ENCODE measurements around the gene TRPM4.

Gene TRPM4

DNA sequence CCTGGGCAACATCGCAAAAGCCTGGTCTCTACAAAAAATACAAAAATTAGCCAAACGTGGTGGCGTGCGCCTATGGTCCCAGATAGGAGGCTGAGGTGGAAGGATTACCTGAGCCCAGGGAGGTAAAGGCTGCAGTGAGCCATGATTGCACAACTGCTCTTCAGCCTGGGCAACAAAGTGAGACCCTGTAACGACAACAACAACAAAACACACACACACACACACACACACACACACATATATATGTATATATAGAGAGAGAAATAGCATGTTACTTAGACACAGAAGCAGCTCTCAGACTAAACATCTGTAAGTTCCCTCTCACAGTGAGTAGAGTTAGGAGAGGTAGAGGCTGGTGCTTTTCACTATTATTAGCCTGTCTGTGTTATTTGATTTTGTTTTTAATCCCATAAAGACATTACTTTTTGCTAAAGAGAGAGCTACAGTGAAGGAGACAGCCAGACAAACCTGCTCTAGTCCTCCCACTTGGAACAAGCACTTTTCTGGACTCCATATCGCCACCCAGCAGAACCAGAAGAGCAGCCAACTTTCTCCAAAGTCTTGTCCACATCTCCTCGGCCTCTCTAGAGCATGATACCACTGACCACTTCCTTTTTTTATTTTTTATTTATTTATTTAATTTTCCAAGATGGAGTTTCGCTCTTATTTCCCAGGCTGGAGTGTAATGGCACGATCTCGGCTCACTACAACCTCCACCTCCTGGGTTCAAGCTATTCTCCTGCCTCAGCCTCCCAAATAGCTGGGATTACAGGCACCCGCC is 46.2 kb upstream of the TRPM4 start:
- Histone ChIP-seq H3K27me3 (ENCODE audit: insufficient read depth, low read length) (no peaks in the 10 kb centered on the region), H2AK5ac (ENCODE audit: low read length) (no peak overlapping the region), H3K4me2 (ENCODE audit: low read length) (no peak overlapping the region), H3K79me2 (ENCODE audit: control insufficient read depth, insufficient read depth, low read length, poor library complexity) (peaks cover 5% of the 10 kb centered on the region), H4K91ac (ENCODE audit: low read depth, low read length) (no peak overlapping the region), H3K9ac (ENCODE audit: low read length) (no peak overlapping the region), H3K4me1 (ENCODE audit: control insufficient read depth in 1 of 2, insufficient read depth in 2 of 2, low read length in 2 of 2) (peaks cover 5 to 9% of the 10 kb centered on the region in 2 experiments), H3K27ac (ENCODE audit: low read depth, low read length) (no peak overlapping the region), H2BK12ac (ENCODE audit: low read length) (no peak overlapping the region), H3K14ac (ENCODE audit: low read length) (no peak overlapping the region), H2BK5ac (ENCODE audit: low read depth, low read length, poor library complexity) (no peak overlapping the region), H3K9me3 (ENCODE audit: insufficient read depth, low read depth, low read length) (peaks cover 3% of the 10 kb centered on the region), H3K4me3 (ENCODE audit: low read depth, low read length) (no peak overlapping the region), H3K18ac (ENCODE audit: low read length) (no peak overlapping the region), H4K12ac (ENCODE audit: low read depth, low read length) (no peak overlapping the region), H2BK120ac (ENCODE audit: insufficient read depth, low read length, poor library complexity) (no peak overlapping the region), H3K79me1 (ENCODE audit: low read length) (peaks cover 8% of the 10 kb centered on the region), H3K23ac (ENCODE audit: low read length) (no peak overlapping the region), H2AFZ (ENCODE audit: insufficient read depth, low read length, poor library complexity) (no peak overlapping the region), H3K36me3 (ENCODE audit: control insufficient read depth in 1 of 2, insufficient read depth in 2 of 2, low read length in 2 of 2) (peaks cover 36 to 38% of the 10 kb centered on the region in 2 experiments), H3K4ac (ENCODE audit: low read depth, low read length) (no peak overlapping the region), H4K8ac (ENCODE audit: low read depth, low read length) (no peak overlapping the region)
- no CpG with 5 or more reads among the region's 11 CpGs for WGBS (ENCODE audit: extremely low coverage, insufficient coverage, insufficient read length)
- DNase-seq: no peak

DNA sequence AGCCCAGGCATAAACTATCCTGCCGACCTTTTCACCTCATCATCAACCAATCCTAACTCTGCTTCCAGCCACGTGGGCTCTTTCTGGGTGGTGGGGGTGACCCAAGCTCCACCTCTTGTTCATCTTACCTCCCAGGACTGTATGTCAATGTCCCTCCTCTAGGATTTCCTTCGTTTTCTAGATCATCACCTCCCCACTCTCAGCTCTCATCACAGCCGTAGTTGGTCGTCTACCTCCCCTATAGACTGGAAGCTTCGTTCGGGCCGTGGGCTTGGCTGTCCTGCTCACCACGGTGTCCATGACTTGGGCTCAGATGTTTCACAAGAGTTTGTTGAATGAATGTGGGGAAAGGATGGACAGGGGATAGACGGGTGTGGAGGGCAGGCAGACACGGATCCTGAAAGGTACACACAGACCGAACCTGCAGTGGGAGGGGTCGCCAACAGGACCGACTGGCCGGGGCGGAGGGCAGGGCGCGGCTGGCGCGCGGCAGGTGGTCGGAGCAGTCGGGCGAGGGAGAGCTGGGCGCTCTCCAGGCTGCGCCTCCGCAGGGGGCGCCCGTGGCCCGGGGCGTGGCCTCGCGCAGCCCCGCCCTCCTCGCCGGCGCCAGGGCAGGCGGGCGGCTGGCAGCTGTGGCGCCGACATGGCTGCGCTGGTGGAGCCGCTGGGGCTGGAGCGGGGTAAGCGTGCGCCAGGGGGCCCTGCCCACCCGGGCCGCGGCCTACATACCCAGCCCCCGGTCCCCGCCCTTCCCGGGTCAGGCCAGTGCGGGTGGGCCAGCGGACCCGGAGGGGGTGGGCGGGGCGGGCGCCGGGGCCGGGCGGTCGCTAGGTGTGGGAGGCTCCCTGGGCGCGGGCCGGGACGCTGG is 43.6 kb upstream of the TRPM4 start, which contains the start of gene LIN7B:
LIN7B (plus strand) TSS at position 609 of the 868 bp plus-strand sequence; CDS start at position 644, 35 bp downstream.
- DNase-seq: peak; percentile 58 to 82
- Histone ChIP-seq H2AK5ac (ENCODE audit: low read length) (peak within 1 kb of the TSS; percentile 71), H3K14ac (ENCODE audit: low read length) (peak within 1 kb of the TSS; percentile 63), H3K27me3 (ENCODE audit: insufficient read depth, low read length) (no peaks in the 10 kb centered on the region), H3K27ac (ENCODE audit: low read depth, low read length) (peak within 1 kb of the TSS; percentile 38), H4K12ac (ENCODE audit: low read depth, low read length) (peak within 1 kb of the TSS; percentile 39), H3K79me2 (ENCODE audit: control insufficient read depth, insufficient read depth, low read length, poor library complexity) (peaks cover 7% of the 10 kb centered on the region), H3K4me1 (ENCODE audit: control insufficient read depth in 1 of 2, insufficient read depth in 2 of 2, low read length in 2 of 2) (peaks cover 10 to 20% of the 10 kb centered on the region in 2 experiments), H3K18ac (ENCODE audit: low read length) (peak within 1 kb of the TSS; percentile 48), H3K4me3 (ENCODE audit: low read depth, low read length) (peak within 1 kb of the TSS; percentile 80), H2BK120ac (ENCODE audit: insufficient read depth, low read length, poor library complexity) (peak within 1 kb of the TSS; percentile 67), H2BK5ac (ENCODE audit: low read depth, low read length, poor library complexity) (peak within 1 kb of the TSS; percentile 67), H3K4me2 (ENCODE audit: low read length) (peak within 1 kb of the TSS; percentile 96), H2AFZ (ENCODE audit: insufficient read depth, low read length, poor library complexity) (peak within 1 kb of the TSS; percentile 53), H3K4ac (ENCODE audit: low read depth, low read length) (peak within 1 kb of the TSS; percentile 34), H3K9me3 (ENCODE audit: insufficient read depth, low read depth, low read length) (peaks cover 3% of the 10 kb centered on the region), H4K8ac (ENCODE audit: low read depth, low read length) (peak within 1 kb of the TSS; percentile 34), H3K36me3 (ENCODE audit: control insufficient read depth in 1 of 2, insufficient read depth in 2 of 2, low read length in 2 of 2) (peaks cover 10 to 14% of the 10 kb centered on the region in 2 experiments), H4K91ac (ENCODE audit: low read depth, low read length) (peak within 1 kb of the TSS; percentile 80), H3K23ac (ENCODE audit: low read length) (no peak within 1 kb of the TSS), H2BK12ac (ENCODE audit: low read length) (peak within 1 kb of the TSS; percentile 8), H3K9ac (ENCODE audit: low read length) (peak within 1 kb of the TSS; percentile 73), H3K79me1 (ENCODE audit: low read length) (peaks cover 13% of the 10 kb centered on the region)
- no CpG with 5 or more reads among the region's 66 CpGs for WGBS (ENCODE audit: extremely low coverage, insufficient coverage, insufficient read length)

- Histone ChIP-seq H3K14ac (ENCODE audit: low read length) (peak overlapping the region; percentile 63), H3K4me2 (ENCODE audit: low read length) (peak overlapping the region; percentile 96), H2AK5ac (ENCODE audit: low read length) (peak overlapping the region; percentile 71), H3K4ac (ENCODE audit: low read depth, low read length) (peak overlapping the region; percentile 34), H2BK12ac (ENCODE audit: low read length) (peak overlapping the region; percentile 8), H3K79me1 (ENCODE audit: low read length) (peaks cover 13% of the 10 kb centered on the region), H2BK5ac (ENCODE audit: low read depth, low read length, poor library complexity) (peak overlapping the region; percentile 67), H3K79me2 (ENCODE audit: control insufficient read depth, insufficient read depth, low read length, poor library complexity) (peaks cover 7% of the 10 kb centered on the region), H3K23ac (ENCODE audit: low read length) (no peak overlapping the region), H4K91ac (ENCODE audit: low read depth, low read length) (peak overlapping the region; percentile 80), H3K9ac (ENCODE audit: low read length) (peak overlapping the region; percentile 73), H4K12ac (ENCODE audit: low read depth, low read length) (peak overlapping the region; percentile 39), H3K9me3 (ENCODE audit: insufficient read depth, low read depth, low read length) (peaks cover 3% of the 10 kb centered on the region), H3K18ac (ENCODE audit: low read length) (peak overlapping the region; percentile 48), H3K4me1 (ENCODE audit: control insufficient read depth in 1 of 2, insufficient read depth in 2 of 2, low read length in 2 of 2) (peaks cover 11 to 22% of the 10 kb centered on the region in 2 experiments), H3K27me3 (ENCODE audit: insufficient read depth, low read length) (no peaks in the 10 kb centered on the region), H2AFZ (ENCODE audit: insufficient read depth, low read length, poor library complexity) (peak overlapping the region; percentile 53), H3K27ac (ENCODE audit: low read depth, low read length) (peak overlapping the region; percentile 38), H3K4me3 (ENCODE audit: low read depth, low read length) (peak overlapping the region; percentile 80), H2BK120ac (ENCODE audit: insufficient read depth, low read length, poor library complexity) (peak overlapping the region; percentile 67), H3K36me3 (ENCODE audit: control insufficient read depth in 1 of 2, insufficient read depth in 2 of 2, low read length in 2 of 2) (peaks cover 4 to 8% of the 10 kb centered on the region in 2 experiments), H4K8ac (ENCODE audit: low read depth, low read length) (peak overlapping the region; percentile 34)
- WGBS (ENCODE audit: extremely low coverage, insufficient coverage, insufficient read length): no CpG with 5 or more reads among the region's 68 CpGs
- DNase-seq: no peak
Observed at GRCh38 chr19:49114630-49115363, 42.8 kb upstream of the TRPM4 start.

GRCh38 chr19:49116544-49116943 is 41.0 kb upstream of the TRPM4 start:
- Histone ChIP-seq H2AK5ac (ENCODE audit: low read length) (no peak overlapping the region), H3K27me3 (ENCODE audit: insufficient read depth, low read length) (peaks cover 3% of the 10 kb centered on the region), H3K23ac (ENCODE audit: low read length) (no peak overlapping the region), H3K4ac (ENCODE audit: low read depth, low read length) (no peak overlapping the region), H2BK5ac (ENCODE audit: low read depth, low read length, poor library complexity) (no peak overlapping the region), H3K14ac (ENCODE audit: low read length) (no peak overlapping the region), H3K36me3 (ENCODE audit: control insufficient read depth in 1 of 2, insufficient read depth in 2 of 2, low read length in 2 of 2) (peaks cover 2 to 6% of the 10 kb centered on the region in 2 experiments), H3K79me2 (ENCODE audit: control insufficient read depth, insufficient read depth, low read length, poor library complexity) (peaks cover 7% of the 10 kb centered on the region), H3K27ac (ENCODE audit: low read depth, low read length) (no peak overlapping the region), H3K9me3 (ENCODE audit: insufficient read depth, low read depth, low read length) (peaks cover 3% of the 10 kb centered on the region), H3K18ac (ENCODE audit: low read length) (no peak overlapping the region), H4K12ac (ENCODE audit: low read depth, low read length) (no peak overlapping the region), H2BK12ac (ENCODE audit: low read length) (no peak overlapping the region), H3K4me3 (ENCODE audit: low read depth, low read length) (no peak overlapping the region), H3K79me1 (ENCODE audit: low read length) (peaks cover 13% of the 10 kb centered on the region), H3K9ac (ENCODE audit: low read length) (no peak overlapping the region), H3K4me1 (ENCODE audit: control insufficient read depth in 1 of 2, insufficient read depth in 2 of 2, low read length in 2 of 2) (peaks cover 12 to 23% of the 10 kb centered on the region in 2 experiments), H2BK120ac (ENCODE audit: insufficient read depth, low read length, poor library complexity) (no peak overlapping the region), H3K4me2 (ENCODE audit: low read length) (no peak overlapping the region), H4K8ac (ENCODE audit: low read depth, low read length) (no peak overlapping the region), H4K91ac (ENCODE audit: low read depth, low read length) (no peak overlapping the region), H2AFZ (ENCODE audit: insufficient read depth, low read length, poor library complexity) (no peak overlapping the region)
- WGBS (ENCODE audit: extremely low coverage, insufficient coverage, insufficient read length): no CpG with 5 or more reads among the region's 1 CpG
- DNase-seq: no peak

All from trophoblast cell (in vitro differentiated cells and primary cell).